HEK293 (cell line): ENCODE results near the gene ADCK2.

Experiments
- CTCF ChIA-PET: fragments of 350-600 bp; formaldehyde crosslinking; extraction: SDS; loops from one replicate; lab custom pipeline; 2021; ENCODE audit warnings: antibody characterized with exemption; lab: Yijun Ruan, JAX
- POLR2A ChIA-PET: fragments of 300-600 bp; formaldehyde crosslinking; extraction: SDS; loops from one replicate; lab custom pipeline; 2020; ENCODE audit warnings: antibody characterized with exemption, inconsistent platforms; lab: Yijun Ruan, JAX
- H3K27ac ChIP-seq: fragments of 200-500 bp; sonication (Bioruptor generic); 2 replicates; pipeline ENCODE4 v1.5.1; 2014; ENCODE audit warnings: low read depth, low read length, control low read depth, inconsistent platforms; ENCODE audit errors: extremely low read depth
- H3K36me3 ChIP-seq, 2 experiments: fragments of 200-500 bp in 1 of 2; sonication (Bioruptor generic) in 1 of 2; 1 replicate in 1 of 2; 2 replicates in 1 of 2; pipeline ENCODE4 v1.5.1; 2014 to 2017; ENCODE audit warnings: inconsistent platforms in 2 of 2, low read length in 2 of 2; ENCODE audit not compliant: control insufficient read depth in 2 of 2, insufficient read depth in 1 of 2
- H3K4me1 ChIP-seq: fragments of 200-500 bp; sonication (Bioruptor generic); 2 replicates; pipeline ENCODE4 v1.5.1; 2014; ENCODE audit warnings: mild to moderate bottlenecking, low read length, inconsistent platforms; ENCODE audit not compliant: control insufficient read depth, insufficient read depth
- H3K4me3 ChIP-seq: 2 replicates; pipeline ENCODE4 v1.5.1; 2011; ENCODE audit warnings: low read depth, mild to moderate bottlenecking, control low read depth, low read length, moderate library complexity
- H3K9me3 ChIP-seq: fragments of 200-500 bp; sonication (Bioruptor generic); 2 replicates; pipeline ENCODE4 v1.5.1; 2014; ENCODE audit warnings: low read depth, low read length, inconsistent platforms; ENCODE audit not compliant: control insufficient read depth, insufficient read depth
- ZBTB21 ChIP-seq: fragments of 450-650 bp; formaldehyde crosslinking; IDR thresholded peaks from 2 replicates; pipeline ENCODE4 v1.5.1; 2017; ENCODE audit warnings: missing biosample characterization, missing genetic modification characterization
- ZFP3 ChIP-seq: fragments of 450-650 bp; formaldehyde crosslinking; IDR thresholded peaks from 2 replicates; pipeline ENCODE4 v1.5.1; 2016; ENCODE audit warnings: low read depth, missing biosample characterization, missing genetic modification characterization
- ZNF366 ChIP-seq: fragments of 450-650 bp; formaldehyde crosslinking; conservative IDR thresholded peaks from 2 replicates; pipeline ENCODE4 v1.5.1; 2016; ENCODE audit warnings: missing biosample characterization, missing genetic modification characterization
- ZNF548 ChIP-seq: fragments of 450-650 bp; formaldehyde crosslinking; IDR thresholded peaks from 2 replicates; pipeline ENCODE4 v1.5.1; 2016; ENCODE audit warnings: missing biosample characterization, missing genetic modification characterization
- ZNF785 ChIP-seq: fragments of 450-650 bp; formaldehyde crosslinking; IDR thresholded peaks from 2 replicates; pipeline ENCODE4 v1.5.1; 2016; ENCODE audit warnings: missing biosample characterization, missing genetic modification characterization
- ZNF792 ChIP-seq: fragments of 450-650 bp; formaldehyde crosslinking; IDR thresholded peaks from 2 replicates; pipeline ENCODE4 v1.5.1; 2016; ENCODE audit warnings: missing biosample characterization, missing genetic modification characterization
- TF ChIP-seq, protein P1 (sequence below): fragments of 450-650 bp; formaldehyde crosslinking; IDR thresholded peaks from 2 replicates; pipeline ENCODE4 v1.5.1; 2016; ENCODE audit warnings: missing biosample characterization, missing genetic modification characterization
- TF ChIP-seq, protein P2 (sequence below): fragments of 450-650 bp; formaldehyde crosslinking; IDR thresholded peaks from 2 replicates; pipeline ENCODE4 v1.5.1; 2016; ENCODE audit warnings: missing biosample characterization, missing genetic modification characterization
- TF ChIP-seq, protein P3 (sequence below): fragments of 450-650 bp; formaldehyde crosslinking; IDR thresholded peaks from 2 replicates; pipeline ENCODE4 v1.5.0; 2017; ENCODE audit warnings: missing biosample characterization, missing genetic modification characterization, borderline replicate concordance

The ADCK2 gene

GRCh38 chr7:140744005-140744404 lies 71.3 kb downstream of the ADCK2 start:
- TF ChIP-seq, protein P1, sequence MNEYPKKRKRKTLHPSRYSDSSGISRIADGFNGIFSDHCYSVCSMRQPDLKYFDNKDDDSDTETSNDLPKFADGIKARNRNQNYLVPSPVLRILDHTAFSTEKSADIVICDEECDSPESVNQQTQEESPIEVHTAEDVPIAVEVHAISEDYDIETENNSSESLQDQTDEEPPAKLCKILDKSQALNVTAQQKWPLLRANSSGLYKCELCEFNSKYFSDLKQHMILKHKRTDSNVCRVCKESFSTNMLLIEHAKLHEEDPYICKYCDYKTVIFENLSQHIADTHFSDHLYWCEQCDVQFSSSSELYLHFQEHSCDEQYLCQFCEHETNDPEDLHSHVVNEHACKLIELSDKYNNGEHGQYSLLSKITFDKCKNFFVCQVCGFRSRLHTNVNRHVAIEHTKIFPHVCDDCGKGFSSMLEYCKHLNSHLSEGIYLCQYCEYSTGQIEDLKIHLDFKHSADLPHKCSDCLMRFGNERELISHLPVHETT (tag by site-specific recombination), result no peak
- TF ChIP-seq ZNF366 (tag by site-specific recombination) (no peak), ZNF792 (tag by site-specific recombination) (no peak), ZBTB21 (tag by site-specific recombination) (no peak), ZNF785 (tag by site-specific recombination) (no peak), ZFP3 (tag by site-specific recombination) (no peak), ZNF548 (tag by site-specific recombination) (no peak)
- TF ChIP-seq, protein P2, sequence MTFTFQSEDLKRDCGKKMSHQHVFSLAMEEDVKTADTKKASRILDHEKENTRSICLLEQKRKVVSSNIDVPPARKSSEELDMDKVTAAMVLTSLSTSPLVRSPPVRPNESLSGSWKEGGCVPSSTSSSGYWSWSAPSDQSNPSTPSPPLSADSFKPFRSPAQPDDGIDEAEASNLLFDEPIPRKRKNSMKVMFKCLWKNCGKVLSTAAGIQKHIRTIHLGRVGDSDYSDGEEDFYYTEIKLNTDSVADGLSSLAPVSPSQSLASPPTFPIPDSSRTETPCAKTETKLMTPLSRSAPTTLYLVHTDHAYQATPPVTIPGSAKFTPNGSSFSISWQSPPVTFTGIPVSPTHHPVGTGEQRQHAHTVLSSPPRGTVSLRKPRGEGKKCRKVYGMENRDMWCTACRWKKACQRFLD, result no peak
- TF ChIP-seq, protein P3, sequence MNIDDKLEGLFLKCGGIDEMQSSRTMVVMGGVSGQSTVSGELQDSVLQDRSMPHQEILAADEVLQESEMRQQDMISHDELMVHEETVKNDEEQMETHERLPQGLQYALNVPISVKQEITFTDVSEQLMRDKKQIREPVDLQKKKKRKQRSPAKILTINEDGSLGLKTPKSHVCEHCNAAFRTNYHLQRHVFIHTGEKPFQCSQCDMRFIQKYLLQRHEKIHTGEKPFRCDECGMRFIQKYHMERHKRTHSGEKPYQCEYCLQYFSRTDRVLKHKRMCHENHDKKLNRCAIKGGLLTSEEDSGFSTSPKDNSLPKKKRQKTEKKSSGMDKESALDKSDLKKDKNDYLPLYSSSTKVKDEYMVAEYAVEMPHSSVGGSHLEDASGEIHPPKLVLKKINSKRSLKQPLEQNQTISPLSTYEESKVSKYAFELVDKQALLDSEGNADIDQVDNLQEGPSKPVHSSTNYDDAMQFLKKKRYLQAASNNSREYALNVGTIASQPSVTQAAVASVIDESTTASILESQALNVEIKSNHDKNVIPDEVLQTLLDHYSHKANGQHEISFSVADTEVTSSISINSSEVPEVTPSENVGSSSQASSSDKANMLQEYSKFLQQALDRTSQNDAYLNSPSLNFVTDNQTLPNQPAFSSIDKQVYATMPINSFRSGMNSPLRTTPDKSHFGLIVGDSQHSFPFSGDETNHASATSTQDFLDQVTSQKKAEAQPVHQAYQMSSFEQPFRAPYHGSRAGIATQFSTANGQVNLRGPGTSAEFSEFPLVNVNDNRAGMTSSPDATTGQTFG, result no peak
- CTCF ChIA-PET, result no interaction called here
- H3K36me3 ChIP-seq, result peaks cover 0 to 33% of the 10 kb centered on the region in 2 experiments; a peak in 1 of 3 replicates

More at GRCh38 chr7:140744005-140744404, 71.3 kb downstream of the ADCK2 start:
- Histone ChIP-seq H3K27ac (no peak overlapping the region), H3K4me3 (no peak overlapping the region), H3K9me3 (no peaks in the 10 kb centered on the region), H3K4me1 (no peaks in the 10 kb centered on the region)
- POLR2A ChIA-PET, result no interaction called here
